SK-N-SH (cell line): Measurements from ENCODE around the gene SP6. TPM values are rescaled to one million over a fixed set of nuclear protein-coding genes. Genes with fewer than 3 reads are reported as not detected.

ENCODE experiments used
- CTCF ChIA-PET: fragments of 300-600, 350-600 bp; formaldehyde crosslinking; extraction: SDS; loops from one replicate; lab custom pipeline; 2021; lab: Yijun Ruan, JAX
- POLR2A ChIA-PET: fragments of 350-600 bp; sonication (Branson Sonifier 250); formaldehyde crosslinking; extraction: SDS; loops from one replicate; lab custom pipeline; 2020; ENCODE audit warnings: antibody characterized with exemption, inconsistent platforms; lab: Yijun Ruan, JAX
- DNase-seq: peaks from one replicate; pipeline ENCODE4 v3.0.0; 2012
- H2AFZ ChIP-seq: fragments of 200-600 bp; sonication (generic); 2 replicates; pipeline ENCODE4 v1.8.1; 2016; ENCODE audit warnings: antibody characterized with exemption, mild to moderate bottlenecking, low read depth
- H3F3A ChIP-seq: fragments of 200-600 bp; sonication (generic); replicated peaks from 2 replicates; pipeline ENCODE3; 2016; ENCODE audit warnings: antibody characterized with exemption, mild to moderate bottlenecking; ENCODE audit not compliant: insufficient read depth
- H3K27ac ChIP-seq, 2 experiments: fragments of 200-500 bp in 1 of 2; fragments of 200-600 bp in 1 of 2; sonication (Bioruptor generic) in 1 of 2; sonication (generic), shearing (Covaris generic) in 1 of 2; 2 replicates each; pipeline versions ENCODE4 v1.5.1 to v1.6.1; 2014 to 2016; ENCODE audit warnings: low read depth in 2 of 2, inconsistent platforms in 1 of 2, low read length in 1 of 2, mild to moderate bottlenecking in 1 of 2, mixed read lengths in 1 of 2
- H3K27me3 ChIP-seq: fragments of 200-600 bp; sonication (generic), shearing (Covaris generic); 2 replicates; pipeline ENCODE4 v1.6.1; 2016; ENCODE audit warnings: mixed run types; ENCODE audit not compliant: insufficient read depth
- H3K36me3 ChIP-seq, 2 experiments: fragments of 200-500 bp in 1 of 2; fragments of 200-600 bp in 1 of 2; sonication (Bioruptor generic) in 1 of 2; sonication (generic) in 1 of 2; replicated peaks in 1 of 2; 2 replicates each; pipeline versions ENCODE3 to v1.5.1; 2014 to 2016; ENCODE audit warnings: low read length in 1 of 2, mild to moderate bottlenecking in 1 of 2; ENCODE audit not compliant: insufficient read depth in 2 of 2, control insufficient read depth in 1 of 2
- H3K4me1 ChIP-seq, 2 experiments: fragments of 200-500 bp in 1 of 2; fragments of 200-600 bp in 1 of 2; sonication (Bioruptor generic) in 1 of 2; sonication (generic), shearing (Covaris generic) in 1 of 2; 2 replicates each; pipeline versions ENCODE4 v1.5.1 to v1.6.1; 2014 to 2016; ENCODE audit warnings: low read depth in 1 of 2, low read length in 1 of 2, mixed run types in 1 of 2; ENCODE audit not compliant: insufficient read depth in 2 of 2, control insufficient read depth in 1 of 2
- H3K4me2 ChIP-seq: fragments of 200-600 bp; sonication (generic), shearing (Covaris generic); 2 replicates; pipeline ENCODE4 v1.6.1; 2017; ENCODE audit warnings: mixed run types
- H3K4me3 ChIP-seq, 2 experiments: fragments of 200-500 bp in 1 of 2; fragments of 200-600 bp in 1 of 2; sonication (Bioruptor generic) in 1 of 2; sonication (generic), shearing (Covaris generic) in 1 of 2; 2 replicates each; pipeline versions ENCODE4 v1.5.1 to v1.8.1; 2014 to 2016; ENCODE audit warnings: low read depth in 2 of 2, inconsistent platforms in 1 of 2, low read length in 1 of 2, mild to moderate bottlenecking in 1 of 2, mixed read lengths in 1 of 2, moderate library complexity in 1 of 2
- H3K79me2 ChIP-seq: fragments of 200-600 bp; sonication (generic); 2 replicates; pipeline ENCODE4 v1.8.1; 2017; ENCODE audit warnings: mild to moderate bottlenecking; ENCODE audit not compliant: insufficient read depth
- H3K9ac ChIP-seq: fragments of 200-600 bp; sonication (generic); 2 replicates; pipeline ENCODE4 v1.6.1; 2017; ENCODE audit warnings: mixed run types
- H3K9me2 ChIP-seq: fragments of 200-600 bp; sonication (generic); 2 replicates; pipeline ENCODE4 v1.6.1; 2017; ENCODE audit warnings: mixed run types
- H3K9me3 ChIP-seq: fragments of 200-600 bp; sonication (generic); 2 replicates; pipeline ENCODE4 v1.6.1; 2017; ENCODE audit warnings: mixed run types, mild to moderate bottlenecking, moderate library complexity
- H4K20me1 ChIP-seq: fragments of 200-600 bp; sonication (generic); 2 replicates; pipeline ENCODE4 v1.6.1; 2017; ENCODE audit warnings: mild to moderate bottlenecking, mixed run types; ENCODE audit not compliant: insufficient read depth
- CTCF ChIP-seq: fragments of 200-600 bp; sonication (generic); IDR thresholded peaks from 2 replicates; pipeline ENCODE4 v1.6.1; 2017; ENCODE audit warnings: antibody characterized with exemption, mild to moderate bottlenecking, moderate library complexity
- EP300 ChIP-seq, 2 experiments: IDR thresholded peaks; 2 replicates each; pipeline versions ENCODE4 v1.4.0 to v1.6.1; 2012; ENCODE audit warnings: borderline replicate concordance in 1 of 2, low read depth in 1 of 2, low read length in 1 of 2
- EZH2phosphoT487 ChIP-seq: fragments of 200-600 bp; sonication (generic); IDR thresholded peaks from 2 replicates; pipeline ENCODE4 v1.6.1; 2017; ENCODE audit warnings: low read depth, mixed run types, mild to moderate bottlenecking, antibody characterized with exemption, moderate library complexity, borderline replicate concordance
- FOSL2 ChIP-seq: IDR thresholded peaks from 2 replicates; pipeline ENCODE4 v1.4.0; 2012; ENCODE audit warnings: low read depth, mild to moderate bottlenecking, moderate library complexity, borderline replicate concordance
- FOXJ3 ChIP-seq: sonication (generic); formaldehyde crosslinking; IDR thresholded peaks from 2 replicates; pipeline ENCODE4 v1.5.1; 2020; ENCODE audit warnings: mild to moderate bottlenecking, missing genetic modification reagents
- GABPA ChIP-seq: IDR thresholded peaks from 2 replicates; pipeline ENCODE4 v1.4.0; 2012; ENCODE audit warnings: low read depth, mild to moderate bottlenecking
- JUND ChIP-seq: IDR thresholded peaks from 2 replicates; pipeline ENCODE4 v1.4.0; 2012
- MAX ChIP-seq: IDR thresholded peaks from 2 replicates; pipeline ENCODE4 v1.4.0; 2012; ENCODE audit warnings: low read depth
- MEF2A ChIP-seq: IDR thresholded peaks from 2 replicates; pipeline ENCODE4 v1.4.0; 2012; ENCODE audit warnings: low read depth, borderline replicate concordance
- MXI1 ChIP-seq: IDR thresholded peaks from 2 replicates; pipeline ENCODE4 v1.6.1; 2012; ENCODE audit warnings: mild to moderate bottlenecking, low read depth, low read length, improper control_type of control experiment
- POLR2AphosphoS5 ChIP-seq: IDR thresholded peaks from 2 replicates; pipeline ENCODE4 v1.6.1; 2012; ENCODE audit warnings: low read depth, low read length
- RAD21 ChIP-seq: IDR thresholded peaks from 2 replicates; pipeline ENCODE4 v1.6.1; 2012; ENCODE audit warnings: mild to moderate bottlenecking, low read length
- RCOR1 ChIP-seq: fragments of 150-350 bp; IDR thresholded peaks from 2 replicates; pipeline ENCODE4 v1.6.1; 2017; ENCODE audit warnings: antibody characterized with exemption, low read length
- RFX5 ChIP-seq: IDR thresholded peaks from 2 replicates; pipeline ENCODE4 v1.6.1; 2012; ENCODE audit warnings: mild to moderate bottlenecking, improper control_type of control experiment, low read length
- SIN3A ChIP-seq: IDR thresholded peaks from 2 replicates; pipeline ENCODE4 v1.6.1; 2012; ENCODE audit warnings: low read depth, mild to moderate bottlenecking, low read length, moderate library complexity, borderline replicate concordance
- SMC3 ChIP-seq: IDR thresholded peaks from 2 replicates; pipeline ENCODE4 v1.6.1; 2012; ENCODE audit warnings: low read depth, low read length, improper control_type of control experiment
- TAF1 ChIP-seq: IDR thresholded peaks from 2 replicates; pipeline ENCODE4 v1.6.1; 2012; ENCODE audit warnings: low read depth, mild to moderate bottlenecking, low read length, moderate library complexity, borderline replicate concordance
- TEAD4 ChIP-seq: IDR thresholded peaks from 2 replicates; pipeline ENCODE4 v1.4.0; 2012; ENCODE audit warnings: mild to moderate bottlenecking, borderline replicate concordance; ENCODE audit not compliant: insufficient read depth
- USF1 ChIP-seq: IDR thresholded peaks from 2 replicates; pipeline ENCODE4 v1.4.0; 2012; ENCODE audit warnings: low read depth, borderline replicate concordance
- USF2 ChIP-seq: fragments of 150-350 bp; IDR thresholded peaks from 2 replicates; pipeline ENCODE4 v1.6.1; 2017; ENCODE audit warnings: antibody characterized with exemption, low read length, low read depth, borderline replicate concordance
- WGBS: methylation state at CpG from one replicate; pipeline ENCODE4 v1.1.6; 2017; ENCODE audit warnings: low lambda C conversion rate; 5-methylcytosine and 5-hydroxymethylcytosine counted together
- polyA plus RNA-seq, 3 experiments: library from polyadenylated mRNA; depleted of rRNA; stranded (reverse); fragments of >200 nt; gene quantifications; 2 replicates each; pipeline ENCODE4 v1.2.3, GENCODE V29; 2012

SP6 gene
- polyA plus RNA-seq, 1 of the 3 experiments (the other 2 are of a cell fraction): 0.03 TPM

- DNase-seq: no peak
- Histone ChIP-seq H4K20me1 (0 out of 2 replicates have a peak, but pooled peaks cover 6% of the 10 kb centered on the region), H3K9me3 (no peaks in the 10 kb centered on the region), H3K4me2 (no peak overlapping the region), H3K9ac (no peak overlapping the region), H3K27ac (no peak overlapping the region), H3K36me3 (peaks cover 7 to 78% of the 10 kb centered on the region in 2 experiments), H2AFZ (no peak overlapping the region), H3F3A (peaks cover 5% of the 10 kb centered on the region), H3K27me3 (no peaks in the 10 kb centered on the region), H3K79me2 (no peaks in the 10 kb centered on the region), H3K4me1 (no peaks in the 10 kb centered on the region), H3K4me3 (no peak overlapping the region), H3K9me2 (no peaks in the 10 kb centered on the region)
- ChIA-PET CTCF (no interaction called here), POLR2A (no interaction called here)
- 89% methylated on average over 7 of the region's 7 CpGs for WGBS
- TF ChIP-seq TAF1 (no peak), USF2 (no peak)
These were observed 39.3 kb downstream of the SP6 start for GRCh38 chr17:47811709-47812108.

GRCh38 chr17:47810901-47811635, 39.9 kb downstream of the SP6 start:
- H3K36me3 ChIP-seq: peaks cover 7 to 72% of the 10 kb centered on the region in 2 experiments
- H3K4me2 ChIP-seq: no peak overlapping the region
- TF ChIP-seq RFX5 (no peak), SIN3A (no peak), FOSL2 (no peak), USF1 (no peak), RCOR1 (no peak), RAD21 (no peak), CTCF (no peak), USF2 (no peak), POLR2AphosphoS5 (no peak), JUND (no peak), MAX (no peak), SMC3 (no peak), FOXJ3 (no peak), MEF2A (no peak), GABPA (no peak), EZH2phosphoT487 (no peak), TEAD4 (no peak), MXI1 (no peak), EP300 (IDR thresholded peaks at IDR 0.05; ENCODE audit: borderline replicate concordance in 1 of 2, low read depth in 1 of 2, low read length in 1 of 2) (no peak)
- no peak for DNase-seq
- peak overlapping the region in 1 of 2 experiments; percentile 52; a peak in 1 of 4 replicates for H3K27ac ChIP-seq
- H3K4me3 ChIP-seq: no peak overlapping the region
- no peaks in the 10 kb centered on the region for H3K9me2 ChIP-seq
- H3K9me3 ChIP-seq: no peaks in the 10 kb centered on the region
- H3K27me3 ChIP-seq: no peaks in the 10 kb centered on the region
- 90% methylated on average over 9 of the region's 9 CpGs for WGBS
- no peak overlapping the region for H2AFZ ChIP-seq
- H3K4me1 ChIP-seq: no peaks in the 10 kb centered on the region
- ChIA-PET POLR2A (no interaction called here), CTCF (interaction anchor here (0.8 to 2.0 kb wide), 2 partner anchors 9 to 68 kb away, joined by 3 to 10 read pairs; no protein-coding TSS in a partner anchor)
- no peaks in the 10 kb centered on the region for H3K79me2 ChIP-seq
- 0 out of 2 replicates have a peak, but pooled peaks cover 6% of the 10 kb centered on the region for H4K20me1 ChIP-seq
- H3K9ac ChIP-seq: no peak overlapping the region
- H3F3A ChIP-seq: peaks cover 5% of the 10 kb centered on the region
